ENCODE measurements around the gene PFN3.

- TF ChIP-seq CTCF (IDR thresholded peaks at IDR 0.05) (no peak), RCOR1 (IDR thresholded peaks at IDR 0.05; ENCODE audit: low read length) (no peak), EP300 (IDR thresholded peaks at IDR 0.05; ENCODE audit: borderline replicate concordance in 1 of 2, low read depth in 1 of 2, low read length in 1 of 2) (no peak), RAD21 (IDR thresholded peaks at IDR 0.05; ENCODE audit: low read length) (no peak), CHD2 (IDR thresholded peaks at IDR 0.05; ENCODE audit: low read length, partially characterized antibody) (no peak), EZH2phosphoT487 (IDR thresholded peaks at IDR 0.05; ENCODE audit: borderline replicate concordance, low read depth) (no peak), FOXM1 (IDR thresholded peaks at IDR 0.05; ENCODE audit: low read depth) (no peak), POLR2AphosphoS5 (IDR thresholded peaks at IDR 0.05; ENCODE audit: low read depth, low read length) (no peak), TEAD4 (IDR thresholded peaks at IDR 0.05; ENCODE audit: borderline replicate concordance, insufficient read depth) (no peak), RFX5 (IDR thresholded peaks at IDR 0.05; ENCODE audit: low read length) (no peak)
- TF ChIP-seq, protein P1, sequence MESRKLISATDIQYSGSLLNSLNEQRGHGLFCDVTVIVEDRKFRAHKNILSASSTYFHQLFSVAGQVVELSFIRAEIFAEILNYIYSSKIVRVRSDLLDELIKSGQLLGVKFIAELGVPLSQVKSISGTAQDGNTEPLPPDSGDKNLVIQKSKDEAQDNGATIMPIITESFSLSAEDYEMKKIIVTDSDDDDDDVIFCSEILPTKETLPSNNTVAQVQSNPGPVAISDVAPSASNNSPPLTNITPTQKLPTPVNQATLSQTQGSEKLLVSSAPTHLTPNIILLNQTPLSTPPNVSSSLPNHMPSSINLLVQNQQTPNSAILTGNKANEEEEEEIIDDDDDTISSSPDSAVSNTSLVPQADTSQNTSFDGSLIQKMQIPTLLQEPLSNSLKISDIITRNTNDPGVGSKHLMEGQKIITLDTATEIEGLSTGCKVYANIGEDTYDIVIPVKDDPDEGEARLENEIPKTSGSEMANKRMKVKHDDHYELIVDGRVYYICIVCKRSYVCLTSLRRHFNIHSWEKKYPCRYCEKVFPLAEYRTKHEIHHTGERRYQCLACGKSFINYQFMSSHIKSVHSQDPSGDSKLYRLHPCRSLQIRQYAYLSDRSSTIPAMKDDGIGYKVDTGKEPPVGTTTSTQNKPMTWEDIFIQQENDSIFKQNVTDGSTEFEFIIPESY (IDR thresholded peaks at IDR 0.05; ENCODE audit: borderline replicate concordance, low read depth), result no peak
- TF ChIP-seq, protein P2, sequence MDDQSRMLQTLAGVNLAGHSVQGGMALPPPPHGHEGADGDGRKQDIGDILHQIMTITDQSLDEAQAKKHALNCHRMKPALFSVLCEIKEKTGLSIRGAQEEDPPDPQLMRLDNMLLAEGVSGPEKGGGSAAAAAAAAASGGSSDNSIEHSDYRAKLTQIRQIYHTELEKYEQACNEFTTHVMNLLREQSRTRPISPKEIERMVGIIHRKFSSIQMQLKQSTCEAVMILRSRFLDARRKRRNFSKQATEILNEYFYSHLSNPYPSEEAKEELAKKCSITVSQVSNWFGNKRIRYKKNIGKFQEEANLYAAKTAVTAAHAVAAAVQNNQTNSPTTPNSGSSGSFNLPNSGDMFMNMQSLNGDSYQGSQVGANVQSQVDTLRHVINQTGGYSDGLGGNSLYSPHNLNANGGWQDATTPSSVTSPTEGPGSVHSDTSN (IDR thresholded peaks at IDR 0.05), result no peak
Observed at GRCh38 chr5:177425196-177425800, 24.8 kb upstream of the PFN3 start.
